NCI-H146 (cell line): ENCODE data around the gene AUTS2.
A peak's percentile ranks its signal among the peaks of the same experiment; 100 is the strongest.

Experiments used
- DNase-seq: peaks from one replicate; lab custom pipeline; 2025; lab: John Stamatoyannopoulos, UW

Gene AUTS2

DNA sequence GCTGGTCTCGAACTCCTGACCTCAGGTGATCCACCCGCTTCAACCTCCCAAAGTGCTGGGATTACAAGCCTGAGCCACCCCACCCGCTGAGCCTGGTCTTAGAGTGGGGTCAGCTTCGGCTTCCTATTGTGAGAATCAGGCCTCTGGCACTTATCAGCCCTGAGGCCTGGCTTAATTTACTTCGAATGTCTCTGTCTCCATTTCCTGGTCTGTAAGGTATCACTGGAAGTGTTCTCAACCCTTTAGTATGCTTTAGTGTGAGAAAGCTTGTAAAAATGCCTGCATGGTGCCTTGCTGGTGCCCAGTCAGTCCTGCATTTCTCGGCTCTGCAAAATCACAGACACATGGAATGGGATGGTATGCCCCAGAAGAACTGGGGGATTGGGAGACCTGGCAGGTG lies 862.3 kb downstream of the AUTS2 start:
- no peak for DNase-seq

DNA sequence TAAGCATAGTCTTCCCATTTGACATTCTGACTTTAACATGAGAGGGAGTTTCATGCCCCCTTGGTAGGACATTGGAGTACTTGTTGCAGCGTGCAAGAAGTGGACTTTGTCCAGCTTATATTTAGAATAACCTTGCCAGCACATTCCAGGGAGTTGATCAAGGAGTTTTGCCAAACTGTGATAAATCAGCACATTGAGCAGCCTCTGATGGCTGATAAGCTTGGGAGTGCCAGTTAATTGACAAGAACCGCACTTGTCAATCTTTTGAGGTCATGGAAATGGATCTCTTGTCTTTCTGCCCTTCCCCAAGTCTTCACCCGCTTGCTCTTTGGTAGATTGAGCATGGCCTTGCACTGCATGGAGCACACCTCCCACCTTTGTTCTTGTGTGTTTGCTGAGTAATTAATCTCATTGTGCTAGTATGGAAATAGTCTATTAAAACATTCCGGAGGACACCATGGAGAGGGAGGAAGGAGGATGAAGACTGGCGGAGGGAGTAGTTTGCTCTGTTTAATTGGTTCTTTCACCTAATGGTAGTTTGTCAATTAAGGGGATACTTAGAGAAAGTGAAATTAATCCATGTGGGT lies 865.2 kb downstream of the AUTS2 start:
- peak; percentile 58 for DNase-seq

DNA sequence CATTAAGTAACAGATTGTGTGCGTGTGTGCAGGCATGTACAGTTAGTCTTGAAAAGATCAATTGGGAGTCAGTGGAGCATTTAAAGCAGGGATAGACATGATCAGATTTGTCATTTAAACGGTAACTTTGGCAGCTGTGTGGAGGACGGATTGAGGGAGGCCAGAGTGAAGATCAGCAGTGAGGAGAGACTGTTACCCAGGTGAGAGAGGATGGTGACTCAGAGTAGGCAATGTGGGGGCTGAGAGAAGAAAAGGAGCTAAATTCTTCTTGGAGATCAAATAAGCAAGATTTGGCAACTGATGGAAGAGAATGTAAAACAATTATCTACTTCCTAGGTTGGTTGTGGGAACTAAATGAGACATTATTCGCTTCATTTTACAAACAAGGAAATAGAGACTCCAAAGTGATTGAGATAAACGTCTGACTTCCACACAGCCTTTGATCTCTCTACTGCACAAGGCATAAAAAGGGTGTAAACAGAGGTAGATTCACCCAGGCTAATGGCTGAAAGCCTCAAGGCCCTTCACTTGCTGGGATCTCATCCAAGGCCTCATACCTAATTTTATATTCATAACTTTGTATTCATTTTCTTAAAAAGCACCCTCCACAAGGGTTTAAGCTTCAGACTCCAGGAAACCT lies 868.6 kb downstream of the AUTS2 start:
- DNase-seq: no peak

DNA sequence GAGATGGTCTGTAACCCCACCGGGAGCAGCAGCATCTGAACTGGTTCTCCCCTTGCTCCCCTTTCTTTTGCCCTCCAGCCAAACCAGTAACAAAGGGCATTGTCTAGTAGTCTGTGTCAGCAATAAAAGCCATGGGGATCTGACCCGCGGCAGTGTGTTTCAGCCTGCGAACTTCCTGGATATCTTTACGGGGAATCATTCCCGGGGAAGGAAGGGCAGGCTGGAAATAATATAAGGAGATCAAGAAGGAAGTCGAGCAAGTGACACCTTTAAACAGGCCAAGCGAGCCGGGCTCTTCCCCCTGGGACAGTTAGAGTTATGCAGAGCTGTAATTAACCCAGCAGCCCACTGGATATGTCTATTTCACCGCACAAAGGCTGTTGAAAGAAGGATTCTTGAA lies 872.5 kb downstream of the AUTS2 start:
- no peak for DNase-seq

DNA sequence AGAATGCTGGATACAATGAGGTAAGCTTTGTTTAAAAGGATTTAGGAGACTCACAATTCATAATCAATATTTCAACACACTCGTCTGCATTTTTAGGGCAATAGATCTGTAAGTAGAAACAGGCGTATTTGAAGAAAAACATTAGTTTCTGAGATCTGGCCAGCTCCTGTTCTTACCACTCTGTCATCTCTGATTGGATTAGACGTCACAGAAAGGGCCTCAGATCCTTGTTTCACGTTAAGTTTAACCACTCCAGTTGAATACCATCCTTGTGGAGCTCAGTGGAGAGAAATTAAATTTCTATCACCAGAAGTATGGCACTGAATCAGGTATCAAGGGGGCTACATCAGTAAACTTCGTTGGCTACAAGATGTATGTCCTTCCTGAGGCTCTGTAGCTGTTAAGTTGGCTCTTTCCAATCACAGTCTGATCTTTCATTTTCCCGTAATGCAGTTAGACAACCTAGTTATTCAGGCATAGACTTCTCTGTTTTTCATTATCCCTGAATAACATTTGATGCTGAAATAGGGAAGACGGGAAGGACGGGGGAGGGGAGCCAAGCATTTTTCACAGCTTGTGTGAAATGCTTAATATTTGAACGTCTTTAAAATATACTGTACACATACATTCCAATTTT lies 874.4 kb downstream of the AUTS2 start:
- DNase-seq: no peak

DNA sequence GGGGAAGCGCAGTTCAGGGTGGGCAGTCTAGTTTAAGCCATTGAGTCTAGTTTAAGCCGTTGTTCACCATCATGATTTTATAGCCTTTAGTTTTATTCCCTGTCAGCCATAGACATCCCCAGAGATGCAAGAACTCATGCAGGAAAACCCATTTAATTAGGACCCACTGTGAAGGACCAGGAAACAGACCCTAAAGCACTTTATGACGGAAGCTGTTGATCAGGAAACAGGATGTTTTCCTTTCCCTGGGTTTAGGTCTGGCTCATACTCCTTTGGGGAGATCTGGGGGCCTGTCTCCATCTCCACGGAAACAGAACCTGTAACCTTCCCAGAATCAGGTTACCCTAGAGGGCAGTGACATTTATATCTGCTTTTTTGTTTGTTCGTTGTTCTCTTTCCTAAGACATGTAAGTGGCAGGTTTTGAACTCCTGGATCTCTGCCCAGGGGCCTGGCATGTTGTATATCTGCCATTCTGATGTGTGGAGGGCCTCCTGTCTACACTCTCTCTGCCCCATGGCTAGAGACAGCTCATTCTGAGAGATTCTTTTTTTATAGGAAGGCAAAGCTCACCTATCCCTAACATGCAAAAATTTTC lies 876.5 kb downstream of the AUTS2 start:
- DNase-seq: no peak

DNA sequence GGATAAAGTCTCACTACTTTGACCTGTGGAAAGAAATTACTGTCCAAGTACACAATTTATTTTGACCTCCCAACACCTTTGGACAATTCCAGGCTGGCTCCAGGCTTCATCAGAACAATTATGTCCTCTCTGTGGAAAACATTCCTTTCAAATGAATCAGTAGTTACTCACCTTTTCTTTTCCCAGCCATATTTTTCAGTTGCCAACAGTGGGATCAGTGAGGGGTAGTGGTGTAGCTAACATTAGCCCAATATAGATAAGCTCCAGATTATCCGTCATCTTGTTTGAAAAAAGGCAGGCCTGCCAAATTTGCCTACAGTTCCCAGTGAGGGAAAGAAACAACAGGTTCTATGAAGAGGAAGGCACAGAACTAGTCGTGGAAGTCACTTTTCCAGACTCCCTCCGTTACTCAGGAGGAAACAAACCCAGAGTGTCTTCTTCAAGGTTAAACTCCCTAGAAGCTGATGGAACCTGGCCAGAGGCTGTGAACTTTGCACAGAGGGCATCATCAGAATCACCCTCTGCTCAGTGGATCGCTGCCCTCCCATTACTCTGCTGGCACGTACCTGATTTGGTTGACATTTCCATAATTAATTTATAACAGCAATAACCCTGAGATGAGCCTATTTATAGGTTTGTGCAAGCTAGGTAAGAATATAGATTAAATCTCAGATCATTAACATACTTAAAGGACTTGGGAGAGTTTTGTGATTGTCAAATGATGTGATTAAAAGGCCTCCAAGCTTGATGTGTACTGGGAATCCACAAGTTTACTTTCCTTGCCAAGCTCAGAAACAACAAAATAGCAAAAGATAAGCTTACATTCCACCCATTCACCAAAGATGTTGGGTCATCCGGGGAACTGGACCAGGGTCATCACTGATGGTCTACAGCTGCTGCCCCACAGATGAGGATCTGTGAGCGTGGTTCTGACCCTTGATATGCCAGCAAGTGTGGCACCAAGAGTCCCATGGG lies 879.0 kb downstream of the AUTS2 start:
- no peak for DNase-seq

DNA sequence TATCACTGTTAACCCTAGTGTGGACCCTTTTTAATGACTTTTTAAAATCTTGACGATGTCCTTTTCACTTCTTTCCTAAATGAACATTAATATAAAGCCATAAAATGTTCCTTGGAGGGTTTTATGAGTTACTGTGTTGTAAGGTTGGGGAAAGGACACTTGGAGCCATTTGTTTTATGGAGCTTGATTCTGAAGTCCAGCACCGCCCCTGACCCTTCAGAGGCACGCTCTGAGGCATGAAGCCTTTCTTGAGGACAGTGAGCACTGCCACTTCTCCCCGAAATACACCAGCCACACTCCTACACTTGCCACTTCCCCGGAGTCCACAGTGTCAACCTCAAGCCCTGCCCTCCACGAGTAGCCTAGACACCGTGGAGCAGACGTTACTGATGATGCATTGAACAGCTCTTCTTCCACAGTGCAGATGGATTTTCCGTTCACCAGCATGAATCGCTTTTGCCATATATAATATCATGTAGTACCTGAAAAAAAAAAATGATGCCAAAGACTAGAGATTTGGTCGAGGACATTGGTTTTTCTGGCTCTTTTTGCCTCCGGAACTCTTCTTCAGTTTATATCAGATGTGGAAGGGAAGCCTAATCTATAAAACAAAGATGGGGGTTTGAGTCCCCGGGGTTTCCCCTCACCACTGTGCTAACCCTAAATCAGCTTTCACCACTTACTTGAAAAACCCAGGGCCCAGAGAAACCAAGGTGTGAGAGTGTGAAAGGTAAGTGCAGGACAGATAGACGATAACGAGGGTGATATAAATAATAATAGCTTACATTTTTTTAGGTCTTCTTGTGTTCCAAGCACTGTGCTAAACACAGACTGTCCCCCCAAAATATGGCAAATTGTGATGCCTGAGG lies 881.1 kb downstream of the AUTS2 start:
- no peak for DNase-seq

DNA sequence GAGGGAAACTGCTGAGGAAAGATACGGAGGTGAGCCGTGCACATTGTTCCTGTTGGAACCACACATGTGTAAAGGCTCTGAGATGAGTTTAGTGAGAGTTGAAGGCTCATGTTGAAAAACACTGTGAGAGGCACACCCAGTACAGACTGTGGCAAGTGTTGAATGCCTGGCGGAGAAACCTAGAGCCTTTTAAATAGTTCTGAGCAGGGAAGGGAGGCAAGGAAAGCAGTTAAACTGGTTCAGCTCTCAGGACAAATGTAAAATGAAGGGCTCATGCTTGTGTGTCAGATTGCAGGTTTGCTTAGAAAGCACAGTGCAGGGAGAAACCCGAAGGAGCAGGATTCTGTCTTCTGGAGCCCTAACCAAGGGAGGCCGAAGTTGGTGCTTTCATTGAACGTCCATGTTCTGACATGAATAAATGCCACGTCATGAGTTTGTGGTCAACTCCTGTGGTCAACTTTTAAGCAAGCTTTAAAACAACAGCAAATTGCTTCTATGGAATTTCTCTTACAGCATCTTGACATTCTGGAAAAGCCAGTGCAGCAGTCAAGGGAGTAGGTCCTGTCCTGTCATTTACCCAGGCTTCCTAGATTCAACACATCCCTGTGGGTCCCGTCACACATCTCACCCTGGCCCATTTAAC lies 882.8 kb downstream of the AUTS2 start:
- no peak for DNase-seq

DNA sequence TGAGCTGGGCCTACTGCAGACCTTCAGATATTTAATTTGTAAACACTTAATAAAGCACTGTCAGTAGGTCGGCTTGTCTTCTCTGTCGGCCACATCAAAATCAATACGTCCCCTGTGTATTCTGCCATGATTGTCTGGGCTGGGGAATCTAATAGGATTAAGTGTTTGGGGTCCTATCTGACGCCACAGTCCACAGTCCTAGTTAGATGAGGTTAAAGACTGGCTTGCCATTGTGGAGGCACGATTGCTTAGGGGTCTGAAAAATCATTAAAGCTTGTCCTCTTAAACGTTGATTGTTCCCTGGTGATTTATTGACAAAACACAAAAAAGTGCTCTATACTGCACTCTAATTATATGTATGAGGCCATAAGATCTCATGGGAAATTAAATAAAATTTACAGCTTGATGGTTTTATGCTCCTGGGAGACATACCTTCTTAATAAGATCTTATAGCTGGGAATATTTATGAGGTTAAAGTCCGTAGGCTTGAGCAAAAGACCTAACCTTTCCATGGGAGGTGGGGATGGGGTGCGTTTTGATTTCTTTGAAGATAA lies 883.4 kb downstream of the AUTS2 start:
- no peak for DNase-seq

DNA sequence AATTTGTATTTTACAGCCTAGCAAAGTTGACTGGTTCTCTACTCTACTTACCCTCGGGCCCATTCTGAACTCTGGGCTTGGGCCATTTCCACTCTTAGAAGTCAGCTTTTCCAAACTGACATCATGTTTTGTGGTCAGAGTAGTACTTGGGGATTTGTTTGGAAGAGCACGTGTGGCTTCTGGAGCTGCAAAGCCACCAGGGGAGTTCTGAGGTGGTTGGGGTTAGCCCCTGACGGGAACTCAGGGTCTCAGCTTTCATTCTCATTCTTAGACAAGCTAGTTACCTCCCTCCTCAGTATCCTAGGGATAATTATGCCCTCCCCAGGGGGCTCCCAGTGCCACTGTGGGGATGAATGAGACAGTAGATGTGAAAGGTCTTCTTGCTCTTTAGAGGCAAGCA lies 886.0 kb downstream of the AUTS2 start:
- DNase-seq: peak; percentile 39

DNA sequence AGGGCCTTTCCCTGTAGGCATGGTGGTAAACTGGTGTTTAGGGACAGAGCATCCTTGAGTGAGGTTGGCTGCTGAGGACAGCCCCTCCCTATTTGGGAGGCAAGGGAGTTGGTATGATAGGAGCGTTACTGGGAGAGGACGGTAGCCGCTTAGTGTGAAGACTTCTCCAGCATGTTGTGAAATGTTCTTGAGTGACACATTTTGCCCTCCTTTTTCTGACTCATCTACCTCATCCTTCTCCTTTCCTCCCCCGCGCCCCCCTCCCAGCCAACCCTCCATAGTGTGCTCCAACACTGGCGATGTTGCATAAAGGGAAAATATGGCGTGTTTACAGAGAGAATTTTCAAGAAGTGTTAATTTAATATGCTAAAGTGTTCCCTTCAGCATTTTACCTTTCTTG lies 888.7 kb downstream of the AUTS2 start:
- DNase-seq: no peak

DNA sequence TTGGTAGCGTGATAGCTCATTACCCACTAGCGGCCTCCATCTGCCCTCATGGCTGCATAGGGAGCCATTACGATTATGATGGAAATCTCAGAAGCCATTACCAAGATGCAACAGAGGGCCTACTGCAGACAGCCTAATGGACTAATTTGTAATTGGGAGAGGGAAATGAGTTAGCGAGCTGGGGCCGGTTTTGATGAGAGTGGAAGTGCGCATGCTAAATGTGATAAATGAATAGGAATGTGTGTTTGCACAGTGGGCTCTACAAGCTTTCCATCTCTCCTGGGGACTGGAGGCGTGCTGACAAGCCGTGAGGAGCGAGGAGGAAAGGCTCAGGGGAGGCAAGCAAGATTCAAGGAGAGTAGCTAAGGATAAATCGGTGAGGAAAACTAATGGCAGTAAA lies 889.2 kb downstream of the AUTS2 start:
- DNase-seq: no peak

DNA sequence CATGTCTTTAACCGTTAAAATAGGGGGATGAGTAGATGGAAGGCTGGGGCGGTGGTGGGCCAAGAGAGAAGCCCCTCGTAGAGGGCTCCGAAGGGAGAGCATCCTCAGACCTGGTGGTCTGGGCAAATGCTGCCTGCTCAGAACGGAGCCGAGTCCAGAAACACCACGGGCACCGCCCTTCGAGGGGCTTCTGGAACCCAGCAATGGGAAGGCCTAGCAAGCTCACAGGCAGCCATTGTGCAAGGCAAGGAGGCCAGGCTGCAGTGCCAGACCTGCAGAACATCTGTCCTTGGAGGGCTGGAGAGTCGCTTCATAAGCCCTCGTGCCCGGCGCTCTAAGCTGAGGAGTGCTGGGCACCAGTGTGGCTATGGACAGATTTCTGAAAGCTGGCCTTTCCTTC lies 889.6 kb downstream of the AUTS2 start:
- no peak for DNase-seq

DNA sequence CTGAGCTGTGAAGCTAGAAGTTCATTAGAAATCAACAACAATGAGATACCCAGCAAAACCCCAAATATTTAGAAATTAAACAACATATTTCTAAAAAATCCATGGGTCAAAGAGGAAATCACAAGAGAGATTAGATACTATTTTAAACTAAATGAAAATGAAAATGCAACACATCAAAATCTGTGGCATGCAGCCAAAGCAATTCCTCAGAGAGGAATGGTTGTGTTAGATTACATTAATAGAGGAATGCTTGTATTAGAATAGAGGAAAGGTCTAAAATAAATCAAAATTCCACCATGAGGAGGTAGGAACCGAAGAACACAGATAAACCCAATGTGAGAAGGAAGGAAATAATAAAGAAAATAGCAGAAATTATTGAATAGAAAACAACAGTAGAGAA lies 891.5 kb downstream of the AUTS2 start:
- no peak for DNase-seq

DNA sequence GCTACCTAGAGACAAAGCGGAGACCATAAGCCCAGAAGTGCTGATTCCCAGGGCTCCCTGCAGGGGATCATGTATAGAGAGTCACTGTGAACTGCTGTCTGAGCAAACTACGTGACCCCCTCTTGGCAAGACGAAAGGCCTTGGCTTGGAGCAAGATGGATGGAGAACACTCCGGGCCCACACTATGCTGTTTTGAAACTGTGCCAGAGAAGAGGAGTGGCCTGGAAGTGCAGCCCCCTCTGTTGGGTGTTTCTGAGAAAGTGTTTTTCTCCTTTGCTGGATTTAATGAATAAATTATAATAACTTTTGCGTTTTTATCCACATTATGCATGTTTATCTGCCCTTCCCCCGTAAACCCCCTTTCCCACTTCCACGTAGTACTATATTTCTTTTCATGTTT lies 894.4 kb downstream of the AUTS2 start:
- no peak for DNase-seq

DNA sequence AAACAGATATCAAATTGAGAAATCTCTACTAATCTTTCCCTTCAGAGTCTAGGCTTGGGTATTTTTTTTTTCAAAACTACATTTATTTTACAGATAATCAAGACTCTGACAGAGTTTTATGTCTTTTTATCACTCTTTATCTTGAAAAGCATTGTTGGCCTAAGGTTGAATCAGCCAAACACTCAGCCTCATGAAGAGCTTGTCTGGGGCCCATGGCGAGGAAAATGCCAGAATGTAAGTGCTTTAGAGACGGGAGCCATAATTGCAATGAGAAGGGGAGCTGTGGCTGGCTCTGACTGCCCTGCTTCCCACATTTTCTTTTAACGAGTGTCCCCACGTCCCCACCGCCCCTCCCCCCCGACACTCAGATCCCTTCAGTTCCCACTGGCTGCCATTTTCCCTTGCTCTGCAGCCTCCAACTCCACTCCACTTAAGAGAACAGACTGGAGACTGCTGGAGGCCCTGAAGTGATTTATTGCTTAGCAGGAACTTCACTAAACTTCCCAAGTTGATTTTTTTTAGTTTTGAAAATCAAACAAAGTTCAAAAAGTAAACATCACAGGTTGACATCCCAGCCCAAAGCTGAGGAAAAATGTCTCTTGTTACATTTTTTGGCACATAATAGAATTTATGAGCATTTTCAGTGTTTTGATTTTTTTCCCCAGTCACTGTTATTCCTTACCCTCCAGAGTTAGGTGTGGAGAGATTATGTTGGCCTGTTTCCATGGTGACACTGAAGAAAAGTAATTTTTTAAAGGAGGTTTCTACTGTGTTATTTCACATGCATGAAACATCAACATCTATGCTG lies 896.2 kb downstream of the AUTS2 start:
- no peak for DNase-seq

DNA sequence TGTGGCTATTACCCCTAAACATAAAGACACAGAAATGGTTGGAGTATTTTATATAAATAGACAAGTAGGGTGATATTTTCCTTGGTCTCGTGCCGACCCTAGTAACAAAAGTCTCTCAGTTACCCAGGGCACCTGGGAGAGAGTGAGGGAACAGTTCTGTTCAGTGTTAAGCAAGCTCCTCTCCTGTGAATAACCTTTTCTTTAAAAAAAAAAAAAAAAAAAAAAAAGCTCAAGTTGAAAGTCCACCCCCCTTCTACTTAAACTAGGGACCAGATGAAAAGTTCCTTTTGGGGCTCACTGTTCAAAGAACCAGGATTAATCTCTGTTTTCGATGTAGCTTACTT lies 896.7 kb downstream of the AUTS2 start:
- no peak for DNase-seq

DNA sequence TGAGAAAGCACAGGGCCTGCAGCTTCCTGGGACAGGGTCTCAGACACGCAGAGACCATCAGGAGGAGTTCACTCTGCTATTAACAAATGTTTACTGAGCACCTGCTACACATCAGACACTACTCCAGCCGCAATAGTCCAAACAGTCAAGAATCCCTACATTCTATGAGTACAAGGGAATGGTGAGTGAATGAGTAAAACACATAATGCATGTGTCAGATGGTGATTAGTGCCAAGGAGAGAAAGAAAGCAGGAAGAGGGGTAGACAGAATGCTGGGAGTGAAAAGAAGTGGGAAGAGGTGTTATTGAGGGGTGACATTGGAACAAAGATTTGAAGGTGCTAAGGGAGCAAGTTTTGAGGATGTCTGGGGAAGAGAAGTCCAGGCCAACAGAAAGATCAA lies 899.5 kb downstream of the AUTS2 start:
- no peak for DNase-seq
